HepG2 (cell line): ENCODE results near the gene GPR158. TPM values are rescaled to one million over a fixed set of nuclear protein-coding genes. Genes with fewer than 3 reads are reported as not detected.
"Not testable (repeated sequence)": the region's sequence is repeated elsewhere in the genome, so short reads cannot be mapped to it uniquely, and the experiment has no call there.

Experiments
- ATAC-seq: fragments of 200-7000 bp; cut with Tn5 transposase; 3 replicates; pipeline ENCODE4 v1.9.1; 2020; ENCODE audit warnings: mild to moderate bottlenecking, moderate library complexity
- BruUV-seq: library from RNA; stranded (reverse); fragments of 400-500 nt; replicated peaks from 2 replicates; lab custom pipeline; 2021; lab: Mats Ljungman, UMichigan
- CTCF ChIA-PET: fragments of 300-600 bp; formaldehyde crosslinking; extraction: SDS; loops from one replicate; lab custom pipeline; 2021; ENCODE audit warnings: low total read pairs, inconsistent platforms, low intra/inter-chr PET ratio; lab: Yijun Ruan, JAX
- POLR2A ChIA-PET: fragments of 350-600 bp; sonication (Branson Sonifier 250); formaldehyde crosslinking; loops from one replicate; lab custom pipeline; 2020; ENCODE audit warnings: antibody characterized with exemption, inconsistent platforms; lab: Yijun Ruan, JAX
- DNase-seq: peaks from one replicate; pipeline ENCODE4 v3.0.0-alpha.2; 2015; ENCODE audit warnings: low spot score
- FAIRE-seq: peaks from 3 replicates; lab custom pipeline; 2011; peaks lifted over from hg19 to GRCh38; lab: Jason Lieb, UNC
- H2AFZ ChIP-seq: one replicate; pipeline ENCODE4 v1.6.1; 2011; ENCODE audit warnings: low read length, inconsistent platforms
- H3K27ac ChIP-seq: fragments of 300-600 bp; 3 replicates; pipeline ENCODE4 v1.8.0; 2011; ENCODE audit warnings: mixed run types, mild to moderate bottlenecking, mixed read lengths, low read length, inconsistent platforms; ENCODE audit not compliant: insufficient read depth; ENCODE audit errors: extremely low read length
- H3K27me3 ChIP-seq, 2 experiments: fragments of 200-600 bp in 1 of 2; 2 replicates in 1 of 2; 3 replicates in 1 of 2; pipeline versions ENCODE4 v1.6.0 to v1.8.0; 2011; ENCODE audit warnings: low read length in 2 of 2, mild to moderate bottlenecking in 2 of 2, moderate library complexity in 2 of 2, inconsistent platforms in 1 of 2; ENCODE audit not compliant: insufficient read depth in 2 of 2, control insufficient read depth in 1 of 2
- H3K36me3 ChIP-seq, 2 experiments: fragments of 200-600 bp in 1 of 2; replicated peaks in 1 of 2; 2 replicates in 1 of 2; 3 replicates in 1 of 2; pipeline versions ENCODE4 v1.5.1 to v1.8.0; 2011; ENCODE audit warnings: low read length in 2 of 2, inconsistent platforms in 1 of 2; ENCODE audit not compliant: insufficient read depth in 2 of 2, control insufficient read depth in 1 of 2
- H3K4me1 ChIP-seq: 2 replicates; pipeline ENCODE4 v1.5.1; 2012; ENCODE audit warnings: low read length, inconsistent platforms; ENCODE audit not compliant: insufficient read depth
- H3K4me2 ChIP-seq: 2 replicates; pipeline ENCODE4 v1.6.0; 2011; ENCODE audit warnings: low read depth, low read length, inconsistent platforms
- H3K4me3 ChIP-seq, 3 experiments: fragments of 200-600 bp in 1 of 3; sonication (generic), shearing (Covaris generic) in 1 of 3; replicated peaks in 1 of 3; 2 replicates each; pipeline ENCODE4 v1.5.1; 2011 to 2016; ENCODE audit warnings: low read length in 3 of 3, inconsistent platforms in 2 of 3, low read depth in 2 of 3, mild to moderate bottlenecking in 2 of 3, control low read depth in 1 of 3, mixed read lengths in 1 of 3; ENCODE audit not compliant: insufficient read depth in 1 of 3
- H3K79me2 ChIP-seq: one replicate; pipeline ENCODE4 v1.6.1; 2011; ENCODE audit warnings: low read length, inconsistent platforms; ENCODE audit not compliant: insufficient read depth
- H3K9ac ChIP-seq: 2 replicates; pipeline ENCODE4 v1.6.0; 2011; ENCODE audit warnings: mild to moderate bottlenecking, low read depth, low read length, inconsistent platforms; ENCODE audit not compliant: insufficient read depth
- H3K9me3 ChIP-seq: 2 replicates; pipeline ENCODE4 v1.5.1; 2012; ENCODE audit warnings: mild to moderate bottlenecking, low read length
- H4K20me1 ChIP-seq: 2 replicates; pipeline ENCODE4 v1.6.0; 2011; ENCODE audit warnings: inconsistent platforms, mild to moderate bottlenecking, low read length, moderate library complexity; ENCODE audit not compliant: insufficient read depth
- RNF2 ChIP-seq: fragments of 450-650 bp; conservative IDR thresholded peaks from 2 replicates; pipeline ENCODE4 v1.6.1; 2016; ENCODE audit warnings: low read depth
- SMARCC2 ChIP-seq: fragments of 450-650 bp; IDR thresholded peaks from 2 replicates; pipeline ENCODE4 v1.6.1; 2017; ENCODE audit warnings: antibody characterized with exemption, mild to moderate bottlenecking
- THAP8 ChIP-seq: sonication (generic); formaldehyde crosslinking; IDR thresholded peaks from 2 replicates; pipeline ENCODE4 v1.5.1; 2020; ENCODE audit warnings: missing genetic modification reagents, mild to moderate bottlenecking, borderline replicate concordance
- ZNF10 ChIP-seq: sonication (generic); formaldehyde crosslinking; IDR thresholded peaks from 2 replicates; pipeline ENCODE4 v1.4.0; 2020; ENCODE audit warnings: mild to moderate bottlenecking, low read depth, missing genetic modification reagents, borderline replicate concordance
- WGBS: methylation state at CpG from one replicate; pipeline ENCODE4 v1.1.6; 2017; ENCODE audit warnings: low lambda C conversion rate; 5-methylcytosine and 5-hydroxymethylcytosine counted together
- in situ Hi-C: cut with HindIII; loops from 2 replicates; pipeline ENCODE4 v1.10.0; 2017; ENCODE audit warnings: low pct_unique_long_range_greater_than_20kb; ENCODE audit not compliant: extremely low pct_ligation_motif_present
- intact Hi-C: fragments of 100-400 bp; cut with micrococcal nuclease; formaldehyde crosslinking; loops from one replicate; pipeline ENCODE4 v1.10.0; 2022; ENCODE audit not compliant: unreplicated experiment
- polyA plus RNA-seq, 8 experiments: library from polyadenylated mRNA; depleted of rRNA in 3 of 8; stranded (reverse) in 7 of 8; unstranded in 1 of 8; fragments of >200 nt; fragmentation: Illumina TruSeq in 4 of 8; extraction: Trizol in 4 of 8; gene quantifications; 2 replicates each; pipeline versions ENCODE4 v1.2.1 to v1.2.3, GENCODE V29; 2011 to 2016; ENCODE audit warnings: low read depth in 4 of 8, missing spikeins in 1 of 8, mixed read lengths in 1 of 8; ENCODE audit not compliant: insufficient read depth in 1 of 8
- total RNA-seq, 5 experiments: library from RNA; depleted of rRNA; stranded (reverse); fragments of >200 nt; fragmentation: Illumina TruSeq; extraction: Trizol; gene quantifications; 2 replicates each; pipeline ENCODE4 v1.2.3, GENCODE V29; 2016; ENCODE audit warnings: low read depth in 1 of 5

GPR158 gene
- total and polyA plus RNA-seq, 2 of the 13 experiments (the other 11 are each of a cell fraction or from before 2014, with no cell fraction given): not detected

GRCh38 chr10:25328361-25328760 is 153.6 kb downstream of the GPR158 start (continued):
- TF ChIP-seq SMARCC2: no peak

GRCh38 chr10:25329587-25329986 is 154.8 kb downstream of the GPR158 start:
- FAIRE-seq, H3K9ac ChIP-seq, ATAC-seq, H4K20me1 ChIP-seq, H3K79me2 ChIP-seq, H3K4me3 ChIP-seq, intact Hi-C loops, BruUV-seq, CTCF ChIA-PET, POLR2A ChIA-PET, H3K4me1 ChIP-seq, H3K36me3 ChIP-seq, H3K9me3 ChIP-seq, H2AFZ ChIP-seq, H3K27ac ChIP-seq, DNase-seq, H3K4me2 ChIP-seq, H3K27me3 ChIP-seq, in situ Hi-C loops: not testable (repeated sequence)
- WGBS: 77% methylated on average over 5 of the region's 5 CpGs

- FAIRE-seq: no peak
- no peak overlapping the region for H3K4me2 ChIP-seq
- no peak overlapping the region for H3K9ac ChIP-seq
- no peak for DNase-seq
- intact Hi-C loops (no loop called here), in situ Hi-C loops (no loop called here)
- no peak overlapping the region for H2AFZ ChIP-seq
- ChIA-PET POLR2A (no interaction called here), CTCF (no interaction called here)
- no peak for ATAC-seq
- TF ChIP-seq RNF2 (no peak), THAP8 (no peak), ZNF10 (no peak)
- no peak overlapping the region for H3K27ac ChIP-seq
- no peak overlapping the region for H3K4me3 ChIP-seq
- no peaks in the 10 kb centered on the region for H3K9me3 ChIP-seq
- no TSS peak for BruUV-seq
- no peaks in the 10 kb centered on the region for H4K20me1 ChIP-seq
- H3K36me3 ChIP-seq: no peaks in the 10 kb centered on the region
- WGBS: 3% methylated on average over 2 of the region's 2 CpGs
- no peaks in the 10 kb centered on the region for H3K4me1 ChIP-seq
- no peaks in the 10 kb centered on the region for H3K27me3 ChIP-seq
- H3K79me2 ChIP-seq: no peaks in the 10 kb centered on the region
These were observed 159.6 kb downstream of the GPR158 start for GRCh38 chr10:25334445-25334844.
